ENCODE data around the gene LIX1L.
A peak's percentile ranks its signal among the peaks of the same experiment; 100 is the strongest.

The LIX1L gene

GRCh38 chr1:145995964-145996432, 38.2 kb upstream of the LIX1L start:
- TF ChIP-seq CTCF (conservative IDR thresholded peaks at IDR 0.05; ENCODE audit: control insufficient read depth, insufficient read depth, low read depth, low read length): no peak
- peak overlapping the region; percentile 90 for H3K4me3 ChIP-seq (ENCODE audit: control insufficient read depth, low read depth, low read length)

GRCh38 chr1:145995148-145995881, 37.5 kb upstream of the LIX1L start:
- H3K4me3 ChIP-seq (ENCODE audit: control insufficient read depth, low read depth, low read length): peak overlapping the region; percentile 90
- no peak for DNase-seq (ENCODE audit: low read depth)
- no peak for TF ChIP-seq CTCF (conservative IDR thresholded peaks at IDR 0.05; ENCODE audit: control insufficient read depth, insufficient read depth, low read depth, low read length)

More at GRCh38 chr1:145995964-145996432, 38.2 kb upstream of the LIX1L start:
- no peak for DNase-seq (ENCODE audit: low read depth)

GRCh38 chr1:145994391-145995120, 36.7 kb upstream of the LIX1L start:
- TF ChIP-seq CTCF (conservative IDR thresholded peaks at IDR 0.05; ENCODE audit: control insufficient read depth, insufficient read depth, low read depth, low read length): no peak
- peak; percentile 52 for DNase-seq (ENCODE audit: low read depth)
- H3K4me3 ChIP-seq (ENCODE audit: control insufficient read depth, low read depth, low read length): peak overlapping the region; percentile 90

GRCh38 chr1:145993618-145994390, 36.0 kb upstream of the LIX1L start:
- peak overlapping the region; percentile 90 for H3K4me3 ChIP-seq (ENCODE audit: control insufficient read depth, low read depth, low read length)
- TF ChIP-seq CTCF (conservative IDR thresholded peaks at IDR 0.05; ENCODE audit: control insufficient read depth, insufficient read depth, low read depth, low read length): no peak
- no peak for DNase-seq (ENCODE audit: low read depth)

- no peak for TF ChIP-seq CTCF (conservative IDR thresholded peaks at IDR 0.05; ENCODE audit: control insufficient read depth, insufficient read depth, low read depth, low read length)
- DNase-seq (ENCODE audit: low read depth): no peak
- H3K4me3 ChIP-seq (ENCODE audit: control insufficient read depth, low read depth, low read length): peak overlapping the region; percentile 90
These were observed 35.3 kb upstream of the LIX1L start for GRCh38 chr1:145992958-145993617.

GRCh38 chr1:145992502-145992936, 34.7 kb upstream of the LIX1L start:
- no peak for DNase-seq (ENCODE audit: low read depth)
- TF ChIP-seq CTCF (conservative IDR thresholded peaks at IDR 0.05; ENCODE audit: control insufficient read depth, insufficient read depth, low read depth, low read length): no peak
- H3K4me3 ChIP-seq (ENCODE audit: control insufficient read depth, low read depth, low read length): no peak overlapping the region

Data from fibroblast of mammary gland (primary cell).